ENCODE data around the gene PFDN4.
"Not testable (repeated sequence)": the region's sequence is repeated elsewhere in the genome, so short reads cannot be mapped to it uniquely, and the experiment has no call there.

Gene PFDN4

DNA sequence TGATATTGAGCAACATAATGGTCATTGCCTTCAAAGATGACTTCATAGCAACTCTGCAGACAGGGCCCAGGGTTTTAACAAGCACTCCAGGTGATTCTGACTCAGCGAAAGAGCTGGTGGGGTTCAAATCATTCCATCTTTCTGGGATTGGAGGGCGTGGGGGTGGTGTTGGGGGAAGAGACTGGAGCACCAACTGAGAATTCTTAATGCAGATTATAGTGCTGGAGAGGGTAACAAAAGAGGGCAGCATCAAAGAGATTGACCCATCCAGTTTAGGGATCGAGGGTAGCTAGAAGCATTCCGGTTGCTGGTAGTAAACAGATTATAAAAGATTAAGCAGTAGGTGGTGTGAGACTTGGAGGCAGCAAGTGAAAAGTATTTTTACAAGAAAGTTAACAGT is 15.9 kb downstream of the PFDN4 start:
- no peak for DNase-seq (ENCODE audit: low read depth, low spot score)

DNA sequence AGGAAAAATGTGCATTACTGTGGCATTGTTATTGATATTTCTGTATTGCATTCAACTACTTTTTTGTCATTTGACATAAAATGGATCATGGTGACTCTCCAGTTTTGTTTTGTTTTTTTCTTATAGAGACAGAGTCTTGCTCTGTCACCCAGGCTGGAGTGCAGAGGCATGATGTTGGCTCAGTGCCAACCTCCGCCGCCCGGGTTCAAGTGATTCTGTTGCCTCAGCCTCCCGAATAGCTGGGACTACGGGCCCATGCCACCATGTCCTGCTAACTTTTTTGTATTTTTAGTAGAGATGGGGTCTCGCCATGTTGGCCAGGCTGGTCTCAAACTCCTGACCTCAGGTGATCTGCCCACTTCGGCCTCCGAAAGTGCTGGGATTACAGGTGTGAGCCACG is 16.8 kb downstream of the PFDN4 start:
- DNase-seq (ENCODE audit: low read depth, low spot score), result not testable (repeated sequence)

DNA sequence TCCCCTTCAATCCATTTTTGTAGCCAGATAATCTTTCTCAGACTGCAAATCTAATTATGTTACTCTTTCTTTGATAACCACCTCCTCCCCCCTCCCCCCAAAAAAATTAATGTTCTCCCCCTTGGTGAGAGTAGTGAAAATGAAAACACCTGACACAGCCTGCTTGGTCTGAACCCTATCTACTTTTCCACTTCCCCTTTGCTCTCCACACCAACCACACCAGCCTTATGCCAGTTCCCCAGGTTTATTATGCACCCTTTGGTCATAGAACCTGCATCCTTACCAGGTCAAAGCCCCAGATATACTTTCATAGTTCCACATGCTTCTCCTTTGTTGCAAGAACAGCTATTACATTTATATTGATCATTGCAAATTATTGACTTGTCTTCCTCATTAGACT is 19.4 kb downstream of the PFDN4 start:
- DNase-seq (ENCODE audit: low read depth, low spot score), result no peak

DNA sequence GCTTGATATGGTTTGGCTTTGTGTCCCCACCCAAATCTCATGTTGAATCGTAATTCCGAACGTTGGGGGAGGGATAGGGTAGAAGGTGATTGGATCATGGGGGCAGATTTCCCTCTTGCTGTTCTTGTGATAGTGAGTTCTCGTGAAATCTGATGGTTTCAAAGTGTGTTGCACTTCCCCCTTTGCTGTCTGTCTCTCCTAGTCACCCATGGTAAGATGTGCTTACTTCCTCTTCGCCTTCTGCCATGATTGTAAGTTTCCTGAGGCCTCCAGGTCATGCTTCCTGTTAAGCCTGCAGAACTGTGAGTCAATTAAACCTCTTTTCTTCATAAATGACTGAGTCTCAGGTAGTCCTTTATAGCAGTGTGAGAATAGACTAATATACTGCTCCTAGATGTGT is 19.9 kb downstream of the PFDN4 start:
- DNase-seq (ENCODE audit: low read depth, low spot score), result no peak

DNA sequence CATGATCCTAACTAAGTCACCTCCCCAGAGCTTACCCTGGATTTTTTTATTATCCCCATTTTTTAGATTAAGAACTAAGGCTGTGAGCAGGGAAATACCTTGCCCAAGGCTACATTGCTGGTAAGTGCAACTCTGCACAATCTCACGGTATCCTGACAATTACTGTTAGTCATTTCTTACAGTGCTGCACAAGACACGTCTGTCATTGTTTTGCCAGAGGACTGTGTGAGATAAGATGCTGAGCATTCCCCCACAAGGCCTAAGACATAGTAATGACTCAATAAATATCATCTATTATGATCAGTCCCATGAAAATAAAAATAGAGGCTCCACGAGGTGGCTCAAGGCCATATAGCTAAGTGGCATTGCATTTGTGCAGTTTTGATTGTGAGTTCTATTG is 21.0 kb downstream of the PFDN4 start:
- DNase-seq (ENCODE audit: low read depth, low spot score), result no peak

DNA sequence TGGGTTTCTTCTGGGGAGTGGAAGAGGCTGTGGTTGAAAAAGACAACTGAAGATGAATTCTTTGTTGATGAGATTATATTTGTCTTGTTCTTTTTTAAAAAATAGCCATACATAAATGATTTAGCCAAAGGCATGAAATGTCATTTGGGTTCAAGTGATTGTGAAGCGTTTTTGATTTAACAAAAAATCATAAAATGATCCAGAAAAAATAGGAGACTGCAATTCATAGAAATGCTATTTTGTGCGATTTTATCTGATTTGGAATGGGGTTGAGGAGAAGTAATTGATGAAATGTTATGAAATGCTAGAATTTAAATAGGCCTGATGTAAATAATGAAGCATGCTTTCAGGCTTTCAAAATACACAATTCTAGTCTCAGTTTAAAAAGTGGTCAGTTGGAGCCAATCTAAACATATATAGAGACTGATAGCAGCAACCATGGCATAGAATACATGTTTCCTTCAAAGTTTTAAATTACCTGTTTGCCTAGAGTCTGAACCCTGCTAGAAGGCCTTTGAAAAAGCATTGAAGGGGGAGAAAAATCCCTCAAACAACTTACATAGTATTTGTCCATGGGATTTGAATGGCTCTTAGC is 21.8 kb downstream of the PFDN4 start:
- DNase-seq (ENCODE audit: low read depth, low spot score), result no peak

DNA sequence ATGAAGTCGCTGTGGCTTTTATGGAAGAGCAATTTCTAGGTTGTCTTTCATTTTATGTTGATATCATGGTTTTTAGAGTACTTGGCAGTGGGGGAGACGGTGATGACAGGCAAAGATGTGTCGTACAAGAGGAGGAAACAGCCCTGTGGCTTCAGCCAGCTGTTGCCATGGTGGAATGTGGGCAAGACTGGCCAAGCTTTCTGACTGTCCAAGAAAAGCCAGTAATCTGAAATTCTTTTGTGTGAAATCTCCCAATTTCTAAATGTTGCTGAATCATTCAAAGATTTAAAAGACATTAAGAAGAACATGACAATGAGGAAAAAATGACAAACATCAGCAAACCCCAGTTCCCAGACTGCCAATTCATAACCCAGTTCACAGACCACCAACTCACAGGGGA is 23.1 kb downstream of the PFDN4 start:
- DNase-seq (ENCODE audit: low read depth, low spot score), result no peak

DNA sequence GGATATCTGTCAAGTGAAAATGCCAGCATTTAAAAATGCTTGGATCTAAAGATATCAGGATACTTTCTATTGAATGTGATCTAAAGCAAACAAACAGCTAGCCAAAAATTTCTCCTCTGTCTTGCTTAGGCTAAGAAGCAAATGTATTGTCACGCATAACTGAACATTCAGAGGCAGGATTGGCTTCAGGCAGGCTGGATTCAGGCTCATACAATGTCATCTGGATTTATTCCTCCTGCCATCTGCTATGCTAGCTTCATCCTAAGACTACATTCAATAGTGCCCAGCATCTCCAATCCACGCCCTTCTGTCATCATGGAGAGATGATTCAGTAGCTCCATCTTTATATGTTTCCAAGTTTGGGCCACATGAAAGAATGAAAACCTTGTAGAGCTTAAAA is 27.1 kb downstream of the PFDN4 start:
- no peak for DNase-seq (ENCODE audit: low read depth, low spot score)

DNA sequence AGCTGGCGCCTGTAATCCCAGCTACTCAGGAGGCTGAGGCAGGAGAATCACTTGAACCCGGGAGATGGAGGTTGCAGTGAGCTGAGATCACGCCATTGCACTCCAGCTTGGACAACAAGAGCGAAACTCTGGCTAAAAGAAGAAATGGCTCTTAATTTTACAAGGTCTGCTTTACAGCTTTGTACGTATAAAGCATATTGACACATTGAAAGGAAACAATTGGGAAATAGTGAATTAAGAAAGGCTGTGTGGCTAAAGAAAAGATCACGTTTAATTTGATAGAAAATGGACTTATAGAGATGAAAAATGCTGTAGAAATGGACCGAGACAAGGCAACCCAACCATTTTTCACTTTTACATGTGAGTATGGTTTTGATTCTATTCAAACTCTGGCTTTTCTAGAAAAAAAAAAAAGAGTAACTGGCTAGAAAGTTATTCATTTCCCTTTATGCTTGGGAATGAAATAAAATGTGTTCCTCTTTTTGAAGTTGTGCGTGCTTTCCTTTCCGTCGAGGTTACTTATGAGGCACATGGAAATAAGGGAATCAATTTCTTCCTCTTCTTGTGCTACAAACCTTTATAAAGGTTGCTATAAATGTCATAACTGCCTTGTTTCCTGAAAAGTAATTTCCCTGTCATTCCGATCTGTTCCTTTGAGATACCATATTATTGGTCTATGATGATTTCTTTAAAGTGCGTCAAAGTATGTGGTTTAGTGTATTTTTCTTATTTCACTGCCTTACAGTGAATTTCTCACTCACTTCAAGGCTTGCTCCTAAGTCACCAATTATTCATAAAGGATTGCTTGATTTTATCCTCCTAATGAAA is 29.4 kb downstream of the PFDN4 start:
- no peak for DNase-seq (ENCODE audit: low read depth, low spot score)

DNA sequence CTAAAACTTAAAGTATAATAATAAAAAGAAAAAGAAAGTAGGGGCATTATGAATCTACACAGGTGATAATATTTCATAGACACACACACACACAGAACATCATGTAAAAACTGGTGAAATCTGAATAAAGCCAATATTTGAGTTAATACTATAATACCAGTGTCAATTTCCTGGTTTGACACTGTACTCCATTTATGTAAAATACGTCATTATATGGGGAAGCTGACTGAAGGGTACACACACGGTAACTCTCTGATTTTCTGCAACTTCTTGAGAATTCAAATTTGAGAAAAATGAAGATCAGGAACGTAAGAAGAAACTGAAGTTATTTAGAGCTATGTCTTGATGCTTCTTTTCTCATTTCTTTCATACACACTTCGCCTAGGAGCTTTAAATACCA is 36.2 kb downstream of the PFDN4 start:
- no peak for DNase-seq (ENCODE audit: low read depth, low spot score)

DNA sequence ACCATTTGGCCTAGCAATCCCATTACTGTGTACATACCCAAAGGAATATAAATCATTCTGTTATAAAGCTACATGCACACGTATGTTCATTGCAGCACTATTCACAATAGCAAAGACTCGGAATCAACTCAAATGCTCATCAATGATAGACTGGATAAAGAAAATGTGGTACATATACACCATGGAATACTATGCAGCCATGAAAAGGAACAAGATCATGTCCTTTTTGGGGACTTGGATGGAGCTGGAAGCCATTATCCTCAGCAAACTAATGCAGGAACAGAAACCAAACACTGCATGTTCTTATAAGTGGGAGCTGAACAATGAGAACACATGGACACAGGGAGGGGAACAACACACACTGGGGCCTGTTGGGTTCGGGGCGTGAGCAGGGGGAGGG is 40.8 kb downstream of the PFDN4 start:
- DNase-seq (ENCODE audit: low read depth, low spot score), result not testable (repeated sequence)

DNA sequence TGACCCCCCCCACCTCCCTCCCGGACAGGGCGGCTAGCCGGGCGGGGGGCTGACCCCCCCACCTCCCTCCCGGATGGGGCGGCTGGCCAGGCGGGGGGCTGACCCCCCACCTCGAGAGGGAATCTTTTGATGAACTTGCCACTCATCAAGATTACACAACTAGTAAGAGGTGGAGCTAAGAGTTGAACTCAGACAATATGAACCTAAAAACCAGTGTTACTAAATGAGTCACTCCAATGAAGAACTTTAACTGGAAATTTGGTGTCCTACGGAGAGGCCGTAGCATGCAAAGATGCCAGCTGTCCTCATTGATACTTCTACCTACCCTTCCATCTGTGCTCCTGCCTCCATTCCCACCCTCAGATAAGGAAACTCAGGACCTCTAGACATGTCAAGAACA is 42.8 kb downstream of the PFDN4 start:
- DNase-seq (ENCODE audit: low read depth, low spot score), result no peak

DNA sequence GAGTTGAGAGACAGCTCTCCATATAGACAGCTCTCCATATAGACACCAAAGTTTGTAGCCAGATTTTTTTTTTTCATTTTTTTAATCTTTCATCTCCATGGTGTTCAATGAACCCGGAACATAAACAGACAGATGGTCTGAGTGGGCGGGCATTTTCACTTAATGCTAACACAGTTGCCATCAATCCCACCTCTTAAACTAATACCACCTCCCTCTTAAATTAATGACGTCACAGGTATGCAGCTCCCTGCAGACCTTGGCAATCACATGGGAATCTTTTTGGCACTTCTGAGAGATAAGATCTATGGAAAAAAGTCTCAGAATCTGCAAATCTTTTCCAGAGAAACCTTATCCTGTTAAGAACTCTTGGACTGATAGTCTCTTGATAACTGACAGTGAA is 43.2 kb downstream of the PFDN4 start:
- no peak for DNase-seq (ENCODE audit: low read depth, low spot score)

DNA sequence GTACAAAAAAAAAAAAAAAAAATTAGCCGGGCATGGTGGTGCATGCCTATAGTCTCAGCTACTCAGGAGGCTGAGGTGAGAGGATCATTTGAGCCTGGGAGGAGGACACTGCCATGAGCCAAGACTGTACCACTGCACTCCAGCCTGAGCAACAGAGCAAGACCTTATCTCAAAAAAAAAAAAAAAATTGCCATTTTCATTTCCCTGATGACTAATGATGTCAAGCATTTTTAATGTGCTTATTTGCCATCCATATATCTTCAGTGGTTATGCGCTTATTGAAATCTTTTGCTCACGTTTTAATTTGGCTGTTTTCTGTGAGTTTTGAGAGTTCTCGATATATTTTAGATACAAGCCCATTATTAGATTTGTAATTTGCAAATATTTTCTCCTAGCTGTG is 46.7 kb downstream of the PFDN4 start:
- no peak for DNase-seq (ENCODE audit: low read depth, low spot score)

DNA sequence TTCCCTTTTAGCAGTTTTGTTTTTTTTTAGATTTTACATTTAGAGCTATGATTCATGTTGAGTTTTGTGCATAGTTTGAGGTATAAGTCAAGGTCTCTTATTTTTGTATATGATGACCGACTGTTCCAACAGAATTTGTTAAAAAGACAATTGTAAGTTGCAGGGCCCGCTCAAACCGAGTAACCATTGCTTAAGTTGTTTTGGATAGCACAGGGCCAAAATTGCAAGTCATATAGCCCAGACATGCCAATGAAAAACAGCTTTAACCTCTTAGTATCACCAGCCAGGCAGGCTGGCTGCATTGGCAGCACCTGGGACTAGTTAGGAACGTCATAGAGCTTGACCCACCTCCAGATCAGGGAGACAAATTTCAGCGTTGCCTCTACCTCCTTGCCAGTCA is 47.3 kb downstream of the PFDN4 start:
- DNase-seq (ENCODE audit: low read depth, low spot score), result no peak

DNA sequence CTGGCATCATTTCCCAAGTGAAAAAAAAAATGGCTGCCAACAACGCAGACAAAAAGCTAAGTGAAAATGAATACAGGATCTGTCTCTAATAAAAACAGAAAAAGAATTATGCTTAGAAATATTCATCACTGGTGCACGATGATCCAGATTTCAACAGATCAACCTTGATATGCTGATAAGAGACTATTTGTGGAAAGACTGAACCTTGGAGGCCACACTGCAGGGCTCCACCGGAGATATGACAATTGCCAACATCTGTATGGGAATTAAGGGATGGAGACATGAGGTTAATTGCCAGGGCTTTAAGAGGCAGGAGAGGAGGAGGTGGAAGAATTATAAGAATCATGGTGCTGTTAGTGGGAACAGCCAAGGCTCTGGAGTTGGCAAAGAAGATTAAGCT is 48.3 kb downstream of the PFDN4 start:
- DNase-seq (ENCODE audit: low read depth, low spot score), result no peak

DNA sequence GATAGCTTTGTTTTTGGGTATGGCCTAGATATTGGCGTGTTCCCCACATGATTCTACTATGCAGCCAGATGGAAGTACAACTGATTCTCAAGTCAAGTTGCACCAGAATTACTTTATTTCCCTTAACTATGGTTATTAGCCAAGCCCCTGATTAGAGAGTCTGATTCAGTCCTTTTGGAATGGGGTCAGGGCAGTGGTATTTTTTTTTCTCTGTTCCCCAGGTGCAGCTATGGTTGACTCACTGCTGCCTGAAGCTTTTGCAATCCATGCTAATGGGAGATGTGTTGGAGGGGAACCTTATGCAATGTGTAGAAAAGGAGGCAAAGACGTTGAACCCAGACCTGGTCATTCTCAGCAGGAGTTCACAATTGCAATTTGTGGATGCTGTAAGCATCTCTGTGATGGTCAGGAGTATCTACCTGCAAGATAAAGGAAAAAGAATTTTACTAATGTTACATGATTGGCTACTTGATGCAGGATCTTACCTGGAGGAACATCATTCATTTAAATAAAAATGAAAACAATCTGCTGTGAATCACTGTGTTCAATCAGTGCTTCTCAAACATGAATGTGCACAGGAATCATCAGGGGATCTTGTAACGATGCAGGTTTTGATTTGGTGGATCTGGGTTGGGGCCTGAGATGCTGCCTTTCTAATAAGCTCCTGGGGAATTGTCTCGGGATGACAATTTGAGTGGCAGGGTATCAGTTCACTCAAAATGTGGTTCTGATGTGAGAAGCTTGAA is 49.4 kb downstream of the PFDN4 start:
- no peak for DNase-seq (ENCODE audit: low read depth, low spot score)

DNA sequence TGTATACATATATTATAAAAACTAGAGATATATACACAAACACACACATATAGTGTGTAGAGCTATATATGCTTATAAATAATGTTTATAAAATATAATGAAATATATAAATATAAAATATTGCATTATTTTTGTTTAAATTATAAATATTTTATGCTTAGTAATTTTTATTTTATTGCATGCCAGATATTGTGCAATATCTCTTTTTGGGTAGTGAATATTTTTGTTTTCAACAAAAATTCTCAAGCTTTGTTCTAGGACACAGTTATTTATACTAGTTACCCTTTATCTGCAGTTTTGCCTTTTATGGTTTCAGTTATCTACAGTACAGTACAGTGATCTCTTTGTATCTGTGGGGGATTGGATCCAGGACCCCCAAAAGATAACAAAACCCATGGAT is 52.2 kb downstream of the PFDN4 start:
- DNase-seq (ENCODE audit: low read depth, low spot score), result no peak

DNA sequence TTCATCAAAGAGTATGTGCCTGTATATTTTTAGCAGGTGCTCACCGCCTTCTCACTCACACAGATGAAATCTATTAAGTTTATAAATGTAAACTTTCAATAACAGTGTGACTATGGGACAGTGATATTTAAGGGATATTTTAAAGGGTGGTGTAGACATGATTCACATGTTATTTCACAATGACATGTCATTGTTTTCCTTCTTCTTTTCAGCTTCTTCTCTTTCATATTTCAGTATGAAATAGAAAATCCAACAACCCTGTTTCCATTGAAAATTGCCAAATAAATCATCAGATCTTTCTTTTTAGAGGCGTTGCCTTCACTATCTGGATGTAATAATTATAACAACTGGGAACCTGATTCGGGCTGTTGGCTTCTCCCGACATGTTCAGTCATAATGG is 54.8 kb downstream of the PFDN4 start:
- no peak for DNase-seq (ENCODE audit: low read depth, low spot score)

DNA sequence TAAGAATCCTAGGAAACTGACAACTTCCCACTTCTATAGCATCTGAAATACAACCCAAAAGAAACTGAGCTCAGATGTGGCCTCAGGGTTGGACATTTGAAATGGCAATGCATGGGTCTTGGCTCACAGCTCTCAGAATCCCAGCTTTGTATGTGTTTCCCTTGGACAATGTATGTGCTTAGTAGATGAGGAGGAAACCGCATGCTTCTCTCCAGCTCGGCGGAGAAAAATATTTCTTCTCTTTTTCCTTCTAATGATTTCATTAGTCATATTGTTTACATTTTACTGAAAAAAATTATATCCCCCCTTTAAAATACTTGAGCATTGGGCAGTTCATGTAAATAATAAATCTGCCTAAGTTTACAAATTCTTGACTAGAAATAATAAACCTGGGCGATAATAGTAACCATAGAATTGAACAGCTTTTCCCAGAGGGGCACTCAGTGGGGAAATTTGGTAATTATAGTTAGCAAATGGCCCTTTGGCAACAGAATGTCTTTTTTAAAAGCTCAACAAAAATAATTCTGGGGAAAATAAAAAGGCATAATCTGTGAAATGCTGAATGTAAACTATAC is 55.3 kb downstream of the PFDN4 start:
- DNase-seq (ENCODE audit: low read depth, low spot score), result no peak

DNA sequence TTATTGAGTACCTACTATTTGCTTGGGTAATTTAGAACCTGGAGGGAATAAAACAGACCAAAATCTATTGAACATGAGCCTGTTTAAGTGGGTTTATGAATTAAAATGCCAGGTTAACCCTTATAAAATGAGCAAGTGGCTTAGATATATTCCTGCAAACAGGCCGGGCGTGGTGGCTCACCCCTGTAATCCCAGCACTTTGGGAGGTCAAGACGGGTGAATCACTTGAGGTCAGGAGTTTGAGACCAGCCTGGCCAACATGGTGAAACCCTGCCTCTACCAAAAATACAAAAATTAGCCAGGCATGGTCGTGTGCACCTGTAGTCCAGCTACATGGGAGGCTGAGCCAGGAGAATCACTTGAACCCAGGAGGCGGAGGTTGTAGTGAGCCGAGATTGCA is 57.9 kb downstream of the PFDN4 start:
- DNase-seq (ENCODE audit: low read depth, low spot score), result not testable (repeated sequence)

DNA sequence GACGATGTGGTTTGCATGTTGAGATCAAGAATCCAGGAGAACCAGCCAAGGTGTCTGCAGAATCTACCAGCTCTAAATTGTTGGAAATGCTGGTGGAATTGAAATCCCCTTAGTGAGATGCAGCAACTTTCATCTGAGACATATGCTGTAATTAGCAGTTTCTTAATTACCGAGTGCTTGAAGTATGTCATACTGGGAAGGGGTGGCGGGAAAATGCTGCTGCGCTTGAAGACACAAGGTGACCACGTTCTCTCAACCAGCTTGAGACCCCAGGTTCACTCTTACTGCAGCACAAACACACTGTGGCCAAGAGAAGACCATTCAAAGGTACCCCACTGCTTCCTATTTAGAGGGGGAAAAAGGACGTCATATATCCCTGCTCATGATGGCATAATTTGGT is 59.0 kb downstream of the PFDN4 start:
- DNase-seq (ENCODE audit: low read depth, low spot score), result no peak

Measured in activated CD4-positive, CD25-positive, alpha-beta regulatory T cell treated with anti-CD3 and anti-CD28 coated beads, Interleukin-2, amount 50 U/mL, for 16 hours (primary cell).